GM23338 (cell line): Measurements from ENCODE around the gene NTN1. TPM values are rescaled to one million over a fixed set of nuclear protein-coding genes. Genes with fewer than 3 reads are reported as not detected.

Experiments used
- ATAC-seq: fragments of 200-7000 bp; cut with Tn5 transposase; 3 replicates; pipeline ENCODE4 v1.9.1; 2020
- DNase-seq: peaks from one replicate; pipeline ENCODE4 v3.0.0-alpha.2; 2015; ENCODE audit warnings: low spot score
- H2AFZ ChIP-seq: fragments of 200-600 bp; sonication (generic); 2 replicates; pipeline ENCODE4 v1.8.0; 2016; ENCODE audit warnings: antibody characterized with exemption, mild to moderate bottlenecking, moderate library complexity
- H3F3A ChIP-seq: fragments of 200-600 bp; sonication (generic); replicated peaks from 2 replicates; pipeline ENCODE4 v1.8.0; 2017; ENCODE audit warnings: antibody characterized with exemption, mixed run types, low read depth
- H3K27ac ChIP-seq: fragments of 200-600 bp; sonication (generic); 2 replicates; pipeline ENCODE4 v1.6.1; 2016; ENCODE audit warnings: low read depth
- H3K27me3 ChIP-seq: fragments of 200-600 bp; sonication (generic); 2 replicates; pipeline ENCODE4 v1.8.0; 2016; ENCODE audit warnings: mild to moderate bottlenecking, mixed run types, moderate library complexity; ENCODE audit not compliant: insufficient read depth
- H3K36me3 ChIP-seq: fragments of 200-600 bp; sonication (generic); 2 replicates; pipeline ENCODE4 v1.8.0; 2016; ENCODE audit warnings: mild to moderate bottlenecking; ENCODE audit not compliant: insufficient read depth
- H3K4me1 ChIP-seq: fragments of 200-600 bp; sonication (generic); 2 replicates; pipeline ENCODE4 v1.8.0; 2016; ENCODE audit warnings: mild to moderate bottlenecking, moderate library complexity; ENCODE audit not compliant: insufficient read depth
- H3K4me2 ChIP-seq: fragments of 200-600 bp; sonication (generic); 2 replicates; pipeline ENCODE4 v1.7.1; 2017; ENCODE audit warnings: mixed run types
- H3K4me3 ChIP-seq: fragments of 200-600 bp; sonication (generic); 2 replicates; pipeline ENCODE4 v1.6.1; 2016; ENCODE audit warnings: mixed run types
- H3K79me2 ChIP-seq: fragments of 200-600 bp; sonication (generic); replicated peaks from 2 replicates; pipeline ENCODE4 v1.8.0; 2017; ENCODE audit warnings: mild to moderate bottlenecking; ENCODE audit not compliant: insufficient read depth
- H3K9me2 ChIP-seq: fragments of 200-600 bp; sonication (generic); 2 replicates; pipeline ENCODE4 v1.8.0; 2017; ENCODE audit not compliant: insufficient read depth
- H4K20me1 ChIP-seq: fragments of 200-600 bp; sonication (generic); replicated peaks from 2 replicates; pipeline ENCODE4 v1.8.0; 2017; ENCODE audit warnings: mild to moderate bottlenecking; ENCODE audit not compliant: insufficient read depth
- H3K27ac Mint-ChIP-seq: 2 replicates; pipeline ENCODE4 v1.8.0; 2020; ENCODE audit warnings: inconsistent platforms, mild to moderate bottlenecking, moderate library complexity, mixed read lengths
- H3K27me3 Mint-ChIP-seq: 3 replicates; pipeline ENCODE4 v1.8.0; 2022; ENCODE audit warnings: low read depth, mild to moderate bottlenecking, moderate library complexity, mixed read lengths, inconsistent platforms; ENCODE audit not compliant: insufficient read depth, poor library complexity
- H3K36me3 Mint-ChIP-seq: 3 replicates; pipeline ENCODE4 v1.8.0; 2021; ENCODE audit warnings: low read depth, mild to moderate bottlenecking, inconsistent platforms, moderate library complexity, mixed read lengths
- H3K4me1 Mint-ChIP-seq: 3 replicates; pipeline ENCODE4 v1.8.0; 2020; ENCODE audit warnings: mild to moderate bottlenecking, inconsistent platforms, mixed read lengths
- H3K4me3 Mint-ChIP-seq: 3 replicates; pipeline ENCODE4 v1.8.0; 2021; ENCODE audit warnings: moderate library complexity, mild to moderate bottlenecking, inconsistent platforms, mixed read lengths
- H3K9me3 Mint-ChIP-seq: 3 replicates; pipeline ENCODE4 v1.8.0; 2020; ENCODE audit warnings: moderate library complexity, mild to moderate bottlenecking, inconsistent platforms, mixed read lengths
- CTCF ChIP-seq, 2 experiments: fragments of 200-600 bp in 1 of 2; sonication (generic) in 1 of 2; conservative IDR thresholded peaks; 2 replicates each; pipeline versions ENCODE4 v1.5.1 to v1.6.1; 2016 to 2017; ENCODE audit warnings: antibody characterized with exemption in 2 of 2, low read depth in 2 of 2, mild to moderate bottlenecking in 2 of 2, moderate library complexity in 1 of 2
- ETS1 ChIP-seq: IDR thresholded peaks from 2 replicates; pipeline ENCODE4 v1.6.1; 2016; ENCODE audit warnings: antibody characterized with exemption
- EZH2 ChIP-seq: fragments of 200-600 bp; sonication (generic); IDR thresholded peaks from one replicate; pipeline ENCODE4 v1.8.0; 2017; ENCODE audit warnings: antibody characterized with exemption, mild to moderate bottlenecking, low read depth; ENCODE audit not compliant: unreplicated experiment
- EZH2phosphoT487 ChIP-seq: fragments of 200-600 bp; sonication (generic); IDR thresholded peaks from one replicate; pipeline ENCODE4 v1.8.1; 2018; ENCODE audit warnings: antibody characterized with exemption; ENCODE audit not compliant: unreplicated experiment
- JUNB ChIP-seq: IDR thresholded peaks from one replicate; pipeline ENCODE4 v1.6.1; 2016; ENCODE audit warnings: antibody characterized with exemption; ENCODE audit not compliant: unreplicated experiment
- NANOG ChIP-seq: IDR thresholded peaks from 2 replicates; pipeline ENCODE4 v1.6.1; 2016; ENCODE audit warnings: antibody characterized with exemption, borderline replicate concordance
- POLR2AphosphoS5 ChIP-seq: IDR thresholded peaks from 2 replicates; pipeline ENCODE4 v1.6.1; 2016; ENCODE audit warnings: antibody characterized with exemption, low read depth
- STAT1 ChIP-seq: IDR thresholded peaks from one replicate; pipeline ENCODE4 v1.6.1; 2016; ENCODE audit warnings: antibody characterized with exemption; ENCODE audit not compliant: unreplicated experiment
- ZNF114 ChIP-seq: fragments of 250-450 bp; sonication (Bioruptor Pico); IDR thresholded peaks from 2 replicates; pipeline ENCODE4 v1.5.0; 2020; ENCODE audit warnings: mild to moderate bottlenecking, moderate library complexity
- ZNF462 ChIP-seq: fragments of 250-450 bp; sonication (Bioruptor Pico); IDR thresholded peaks from 2 replicates; pipeline ENCODE4 v1.5.0; 2020; ENCODE audit warnings: mild to moderate bottlenecking, moderate library complexity
- polyA plus RNA-seq: library from polyadenylated mRNA; unstranded; fragments of >200 nt; fragmentation: Nextera tagmentation; extraction: Ambion mirVana; gene quantifications from 2 replicates; pipeline ENCODE4 v1.2.1, GENCODE V29; 2016
- total RNA-seq: library from RNA; depleted of rRNA; stranded (reverse); fragments of >200 nt; shearing (Covaris generic); gene quantifications from 2 replicates; pipeline ENCODE4 v1.2.3, GENCODE V29; 2014

Gene NTN1
- total and polyA plus RNA-seq, 2 experiments from 2014 or later, result 0.57 to 2.6 TPM

GRCh38 chr17:9032151-9032550 lies 10.8 kb downstream of the NTN1 start:
- Mint-ChIP-seq H3K9me3 (no peaks in the 10 kb centered on the region), H3K36me3 (no peaks in the 10 kb centered on the region), H3K27me3 (peaks cover 18% of the 10 kb centered on the region), H3K27ac (no peak overlapping the region), H3K4me3 (no peak overlapping the region), H3K4me1 (peaks cover 6% of the 10 kb centered on the region)
- Histone ChIP-seq H3K27me3 (peaks cover 18% of the 10 kb centered on the region), H3K4me1 (peaks cover 8% of the 10 kb centered on the region), H3K4me2 (no peak overlapping the region), H3K36me3 (no peaks in the 10 kb centered on the region; the same call in 1 of the 2 replicates), H3F3A (no peaks in the 10 kb centered on the region; the same call in 1 of the 2 replicates), H3K79me2 (no peaks in the 10 kb centered on the region), H3K4me3 (no peak overlapping the region), H3K9me2 (no peaks in the 10 kb centered on the region), H4K20me1 (no peaks in the 10 kb centered on the region; the same call in 1 of the 2 replicates), H2AFZ (no peak overlapping the region), H3K27ac (no peak overlapping the region)
- TF ChIP-seq POLR2AphosphoS5, result no peak
- no peak for TF ChIP-seq ZNF114 (CRISPR knock-in tag)
- TF ChIP-seq JUNB, result no peak
- TF ChIP-seq NANOG, result no peak
- no peak for TF ChIP-seq EZH2phosphoT487
- no peak for ATAC-seq
- DNase-seq, result no peak

GRCh38 chr17:9032583-9032982 lies 11.3 kb downstream of the NTN1 start:
- no peak overlapping the region for H3K4me3 Mint-ChIP-seq
- peaks cover 7% of the 10 kb centered on the region; the same call in 1 of the 2 replicates for H3K4me1 ChIP-seq
- peaks cover 6% of the 10 kb centered on the region; the same call in 2 of the 3 replicates for H3K4me1 Mint-ChIP-seq
- H4K20me1 ChIP-seq, result no peaks in the 10 kb centered on the region; the same call in 1 of the 2 replicates
- no peak overlapping the region for H2AFZ ChIP-seq
- ATAC-seq (no peak), DNase-seq (no peak)
- H3F3A ChIP-seq, result no peaks in the 10 kb centered on the region; the same call in 1 of the 2 replicates
- no peak overlapping the region for H3K4me3 ChIP-seq
- peaks cover 15% of the 10 kb centered on the region for H3K27me3 Mint-ChIP-seq
- no peaks in the 10 kb centered on the region for H3K9me2 ChIP-seq
- H3K27ac ChIP-seq, result no peak overlapping the region
- peaks cover 14% of the 10 kb centered on the region; the same call in 1 of the 2 replicates for H3K27me3 ChIP-seq
- H3K4me2 ChIP-seq, result no peak overlapping the region
- H3K36me3 ChIP-seq, result no peaks in the 10 kb centered on the region
- H3K79me2 ChIP-seq, result no peaks in the 10 kb centered on the region
- H3K9me3 Mint-ChIP-seq, result no peaks in the 10 kb centered on the region
- H3K27ac Mint-ChIP-seq, result no peak overlapping the region
- H3K36me3 Mint-ChIP-seq, result no peaks in the 10 kb centered on the region
- no peak for TF ChIP-seq STAT1
- TF ChIP-seq NANOG, result no peak
- TF ChIP-seq POLR2AphosphoS5, result no peak
- TF ChIP-seq ZNF462 (CRISPR knock-in tag), result no peak
- no peak for TF ChIP-seq CTCF (conservative IDR thresholded peaks at IDR 0.05; ENCODE audit: low read depth in 2 of 2)
- no peak for TF ChIP-seq ETS1
- TF ChIP-seq EZH2, result no peak
